DND-41 (cell line): Measurements from ENCODE around the gene CENPA.
A peak's percentile ranks its signal among the peaks of the same experiment; 100 is the strongest.

ENCODE experiments used
- ATAC-seq: fragments of 200-7000 bp; cut with Tn5 transposase; 3 replicates; pipeline ENCODE4 v1.9.1; 2021; ENCODE audit warnings: low read depth; ENCODE audit not compliant: insufficient read depth
- DNase-seq: peaks from one replicate; pipeline ENCODE4 v3.0.0-alpha.2; 2020
- H2AFZ ChIP-seq: 2 replicates; pipeline ENCODE4 v1.6.0; 2012; ENCODE audit warnings: low read depth, low read length
- H3K27ac ChIP-seq: 2 replicates; pipeline ENCODE4 v1.5.1; 2012; ENCODE audit warnings: low read length, inconsistent platforms
- H3K27me3 ChIP-seq: fragments of 200-600 bp; sonication (generic); 2 replicates; pipeline ENCODE4 v1.6.0; 2012; ENCODE audit warnings: low read length, mild to moderate bottlenecking, inconsistent platforms; ENCODE audit not compliant: insufficient read depth, poor library complexity
- H3K36me3 ChIP-seq: 2 replicates; pipeline ENCODE4 v1.5.1; 2012; ENCODE audit warnings: low read length, inconsistent platforms; ENCODE audit not compliant: insufficient read depth
- H3K4me1 ChIP-seq: 2 replicates; pipeline ENCODE4 v1.5.1; 2012; ENCODE audit warnings: mild to moderate bottlenecking, low read length; ENCODE audit not compliant: insufficient read depth
- H3K4me2 ChIP-seq: 2 replicates; pipeline ENCODE4 v1.6.0; 2012; ENCODE audit warnings: mild to moderate bottlenecking, moderate library complexity, low read length, inconsistent platforms; ENCODE audit not compliant: insufficient read depth
- H3K4me3 ChIP-seq, 2 experiments: fragments of 200-600 bp in 1 of 2; shearing (Covaris generic) in 1 of 2; 2 replicates each; pipeline ENCODE4 v1.5.1; 2012 to 2016; ENCODE audit warnings: inconsistent platforms in 2 of 2, low read length in 2 of 2, mild to moderate bottlenecking in 2 of 2, low read depth in 1 of 2, moderate library complexity in 1 of 2
- H3K79me2 ChIP-seq: 2 replicates; pipeline ENCODE4 v1.6.0; 2012; ENCODE audit warnings: low read length, inconsistent platforms; ENCODE audit not compliant: insufficient read depth
- H3K9ac ChIP-seq: 2 replicates; pipeline ENCODE4 v1.6.0; 2012; ENCODE audit warnings: low read depth, mild to moderate bottlenecking, inconsistent platforms, low read length, moderate library complexity
- H3K9me3 ChIP-seq: 2 replicates; pipeline ENCODE4 v1.5.1; 2012; ENCODE audit warnings: low read length, moderate library complexity, mild to moderate bottlenecking, inconsistent platforms; ENCODE audit not compliant: insufficient read depth, severe bottlenecking
- H4K20me1 ChIP-seq: 2 replicates; pipeline ENCODE4 v1.6.0; 2012; ENCODE audit warnings: low read length; ENCODE audit not compliant: insufficient read depth
- CTCF ChIP-seq: IDR thresholded peaks from 2 replicates; pipeline ENCODE4 v1.5.1; 2012; ENCODE audit warnings: borderline replicate concordance, low read length, moderate library complexity, mild to moderate bottlenecking; ENCODE audit not compliant: poor library complexity, severe bottlenecking; ENCODE audit errors: extremely low read depth
- EZH2 ChIP-seq: IDR thresholded peaks from 3 replicates; pipeline ENCODE4 v1.6.1; 2012; ENCODE audit warnings: borderline replicate concordance, low read depth, mild to moderate bottlenecking, moderate library complexity, low read length, inconsistent platforms; ENCODE audit not compliant: severe bottlenecking

The CENPA gene

DNA sequence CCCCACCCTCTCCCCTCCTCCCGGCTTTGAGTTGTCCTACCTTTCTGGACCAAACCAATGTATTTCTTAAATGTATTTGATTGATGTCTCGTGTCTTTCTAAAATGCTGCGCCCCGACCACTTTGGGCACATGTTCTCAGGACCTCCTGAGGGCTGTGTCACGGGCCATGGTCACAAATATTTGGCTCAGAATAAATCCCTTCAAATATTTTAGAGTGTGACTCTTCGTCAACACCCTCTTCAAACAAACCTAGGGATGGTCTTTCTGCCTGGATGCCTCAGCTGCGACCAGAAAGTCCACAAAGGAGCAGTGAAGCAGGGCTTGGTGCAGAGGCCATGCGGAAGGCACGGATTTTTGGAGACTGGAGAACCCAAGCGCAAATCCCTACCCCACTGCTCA is 22.8 kb upstream of the CENPA start:
- Histone ChIP-seq H3K9me3 (no peaks in the 10 kb centered on the region), H3K9ac (no peak overlapping the region), H3K27me3 (no peaks in the 10 kb centered on the region), H2AFZ (0 out of 2 replicates have a peak overlapping the region, but pooled peaks have one; percentile 99), H3K36me3 (peaks cover 3% of the 10 kb centered on the region; the same call in 1 of the 2 replicates), H3K27ac (no peak overlapping the region), H3K79me2 (peaks cover 40% of the 10 kb centered on the region), H3K4me2 (peak overlapping the region; percentile 89; the same call in 1 of the 2 replicates), H4K20me1 (peaks cover 24% of the 10 kb centered on the region), H3K4me1 (peaks cover 33% of the 10 kb centered on the region), H3K4me3 (no peak overlapping the region)
- DNase-seq (no peak), ATAC-seq (no peak)
- no peak for TF ChIP-seq CTCF
- no peak for TF ChIP-seq EZH2

DNA sequence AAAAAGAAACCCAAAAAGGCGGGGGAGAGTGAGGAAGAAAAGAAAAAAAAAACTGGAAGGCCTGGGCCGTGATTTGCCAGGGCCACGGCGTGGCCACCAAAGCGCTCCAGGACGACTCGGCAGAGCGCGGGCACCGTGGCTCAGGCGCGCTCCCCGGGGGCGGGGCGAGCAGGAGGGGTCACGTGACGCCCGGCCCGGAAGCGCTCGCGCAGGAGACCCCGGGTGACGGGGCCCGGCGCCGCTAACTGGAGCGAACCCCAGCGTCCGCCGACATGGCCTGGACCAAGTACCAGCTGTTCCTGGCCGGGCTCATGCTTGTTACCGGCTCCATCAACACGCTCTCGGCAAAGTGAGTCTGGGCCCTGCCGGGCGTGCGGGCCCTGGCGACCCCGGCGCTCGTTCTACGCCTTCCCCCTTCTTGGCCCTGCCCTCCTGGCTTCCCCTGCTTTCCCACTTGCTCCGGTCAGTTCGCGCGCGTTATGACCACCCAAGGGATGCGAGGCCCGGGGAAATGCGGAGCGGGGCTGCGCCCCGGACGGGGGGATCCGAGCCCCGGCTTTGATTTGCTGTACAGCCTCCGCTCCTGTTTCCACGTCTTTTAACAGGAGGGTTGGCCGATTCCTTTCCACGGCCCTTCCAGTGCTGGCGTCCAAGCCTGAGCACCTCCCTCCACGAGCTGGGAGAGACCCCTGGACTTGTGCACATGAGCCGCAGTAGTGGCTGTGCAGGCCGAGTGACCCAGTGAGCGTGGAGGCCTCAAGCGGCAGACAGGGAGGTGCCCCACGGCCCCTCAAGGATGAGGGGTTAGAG is 21.6 kb upstream of the CENPA start, which contains the start of gene SLC35F6:
TSS of gene SLC35F6 (plus strand) at position 207 of the 810 bp plus-strand sequence. CDS start at position 273, 66 bp downstream.
- peaks cover 9% of the 10 kb centered on the region for H3K36me3 ChIP-seq
- peak within 1 kb of the TSS; percentile 81 for H3K9ac ChIP-seq
- H3K27me3 ChIP-seq = no peaks in the 10 kb centered on the region
- peaks cover 32% of the 10 kb centered on the region for H4K20me1 ChIP-seq
- H3K9me3 ChIP-seq = no peaks in the 10 kb centered on the region
- peaks cover 34% of the 10 kb centered on the region for H3K4me1 ChIP-seq
- peak within 1 kb of the TSS; percentile 88 for H3K27ac ChIP-seq
- peak within 1 kb of the TSS; percentile 99 for H2AFZ ChIP-seq
- TF ChIP-seq EZH2 (no peak), CTCF (no peak)
- H3K4me3 ChIP-seq = peak within 1 kb of the TSS; percentile 82 to 96
- peak within 1 kb of the TSS; percentile 89 for H3K4me2 ChIP-seq
- ATAC-seq (peak; percentile 95), DNase-seq (peak; percentile 82)
- H3K79me2 ChIP-seq = peaks cover 49% of the 10 kb centered on the region

- Histone ChIP-seq H3K4me1 (peaks cover 34% of the 10 kb centered on the region), H3K36me3 (peaks cover 10% of the 10 kb centered on the region), H3K79me2 (peaks cover 55% of the 10 kb centered on the region), H3K4me3 (peak overlapping the region; percentile 82 to 96), H2AFZ (peak overlapping the region; percentile 99), H3K9ac (peak overlapping the region; percentile 81), H3K27me3 (no peaks in the 10 kb centered on the region), H3K9me3 (no peaks in the 10 kb centered on the region), H4K20me1 (peaks cover 36% of the 10 kb centered on the region), H3K27ac (peak overlapping the region; percentile 88), H3K4me2 (peak overlapping the region; percentile 89)
- TF ChIP-seq CTCF (no peak), EZH2 (no peak)
- DNase-seq (no peak), ATAC-seq (no peak)
Observed at GRCh38 chr2:26764906-26765305, 20.9 kb upstream of the CENPA start.
